NCI-H82 treated with DMSO at 0.1 percent for 48 hours (cell line): ENCODE data around the gene ATP1B1.
"Not testable (repeated sequence)": the region's sequence is repeated elsewhere in the genome, so short reads cannot be mapped to it uniquely, and the experiment has no call there.

ENCODE experiments used
- DNase-seq: peaks from one replicate; lab custom pipeline; 2025; ENCODE audit not compliant: unreplicated experiment; lab: John Stamatoyannopoulos, UW

The ATP1B1 gene

GRCh38 chr1:169113613-169114119 lies 7.2 kb downstream of the ATP1B1 start:
- DNase-seq = no peak

GRCh38 chr1:169115891-169116585 lies 9.5 kb downstream of the ATP1B1 start:
- no peak for DNase-seq

DNA sequence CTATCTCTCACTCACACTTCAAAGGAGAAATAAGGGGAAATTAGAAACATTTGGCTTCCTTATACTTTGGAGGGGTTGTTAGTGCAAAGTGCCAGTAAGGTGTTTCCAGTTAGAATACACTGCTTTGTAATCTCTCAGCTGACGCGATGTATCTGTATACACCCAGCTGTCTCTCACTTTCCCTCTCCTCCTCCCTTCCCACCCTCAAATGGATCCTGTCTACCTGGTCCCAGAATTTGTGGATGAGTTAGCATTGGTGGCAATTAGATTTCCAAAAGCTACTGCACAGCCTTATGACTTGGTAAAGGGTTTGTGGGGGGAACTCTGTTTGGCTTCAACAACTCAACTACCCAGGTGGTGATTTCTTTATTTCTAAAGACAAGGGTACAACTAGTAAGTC lies 10.5 kb downstream of the ATP1B1 start:
- no peak for DNase-seq

DNA sequence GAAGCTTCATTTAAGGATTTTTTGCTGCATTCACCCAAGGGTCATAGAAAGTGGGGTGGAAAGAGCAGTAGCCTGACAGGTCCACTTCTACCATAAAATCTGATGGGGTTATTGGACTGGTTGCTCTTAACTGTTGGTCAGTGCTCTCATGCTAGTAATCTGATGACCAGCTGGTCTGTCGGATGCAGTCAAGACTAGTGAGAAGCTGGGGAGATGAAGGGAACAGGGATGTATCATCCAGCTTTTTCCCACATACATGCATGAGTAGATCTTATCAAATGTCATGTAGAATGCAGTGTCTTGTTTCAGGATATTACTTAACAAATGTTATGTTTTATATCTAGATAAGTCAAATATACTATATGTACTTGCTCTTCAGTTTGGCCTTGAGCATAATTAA lies 11.1 kb downstream of the ATP1B1 start:
- no peak for DNase-seq

GRCh38 chr1:169118227-169118626 lies 11.7 kb downstream of the ATP1B1 start:
- no peak for DNase-seq

- DNase-seq = no peak
These were observed 12.9 kb downstream of the ATP1B1 start for GRCh38 chr1:169119405-169119804.

DNA sequence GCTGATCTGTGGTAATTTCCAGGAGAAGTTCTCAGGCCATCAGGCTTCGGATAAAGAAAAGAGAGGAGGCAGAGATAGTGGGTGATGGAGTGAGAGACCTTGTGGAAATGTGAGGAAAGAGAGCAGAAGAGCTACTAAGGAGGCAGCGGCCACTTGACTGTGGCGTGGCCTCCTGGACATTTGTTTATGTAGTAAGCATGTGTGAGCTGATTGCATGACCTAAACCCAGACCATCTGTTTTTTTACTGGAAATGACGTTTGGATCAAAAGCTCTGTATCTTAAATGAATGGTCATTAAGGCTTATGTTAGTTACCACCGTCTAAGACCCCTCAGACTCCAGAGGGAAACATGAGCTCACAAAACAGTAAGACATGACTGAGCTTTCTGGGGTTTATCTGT lies 13.6 kb downstream of the ATP1B1 start:
- DNase-seq = no peak

DNA sequence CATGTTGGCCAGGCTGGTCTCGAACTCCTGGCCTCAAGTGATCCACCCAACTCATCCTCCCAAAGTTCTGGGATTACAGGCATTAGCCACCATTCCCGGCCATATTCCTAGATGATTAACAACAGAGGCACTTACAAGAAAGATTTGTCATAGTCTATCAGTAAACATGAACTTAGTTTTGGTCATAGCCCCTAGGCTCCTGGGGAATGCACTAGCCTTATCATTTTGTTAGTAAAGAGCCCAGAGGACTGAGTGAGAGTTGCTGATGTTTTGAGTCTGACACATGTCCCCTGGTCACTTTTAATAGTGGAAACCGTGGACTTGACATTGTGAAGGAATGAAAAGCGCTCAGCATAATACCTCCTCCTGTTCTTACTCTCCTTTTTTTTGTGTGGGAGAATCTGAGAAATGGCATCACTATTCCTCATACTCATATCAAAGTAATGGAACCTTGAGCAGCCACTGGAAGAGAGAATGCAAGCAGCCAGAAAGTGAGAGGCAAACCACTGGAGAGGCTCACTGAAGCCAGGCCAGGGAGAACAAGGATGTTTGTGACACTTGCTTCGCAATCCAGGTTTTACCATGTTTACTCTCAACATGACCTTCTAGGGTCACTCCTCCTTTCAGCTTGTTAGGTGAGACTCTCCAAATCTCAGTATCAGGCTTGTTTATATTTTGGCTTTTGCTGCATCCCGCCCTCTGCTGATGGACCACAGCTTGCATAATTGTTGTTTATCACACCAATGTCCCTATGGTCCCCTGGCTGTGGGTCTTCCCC lies 14.8 kb downstream of the ATP1B1 start:
- DNase-seq = no peak

DNA sequence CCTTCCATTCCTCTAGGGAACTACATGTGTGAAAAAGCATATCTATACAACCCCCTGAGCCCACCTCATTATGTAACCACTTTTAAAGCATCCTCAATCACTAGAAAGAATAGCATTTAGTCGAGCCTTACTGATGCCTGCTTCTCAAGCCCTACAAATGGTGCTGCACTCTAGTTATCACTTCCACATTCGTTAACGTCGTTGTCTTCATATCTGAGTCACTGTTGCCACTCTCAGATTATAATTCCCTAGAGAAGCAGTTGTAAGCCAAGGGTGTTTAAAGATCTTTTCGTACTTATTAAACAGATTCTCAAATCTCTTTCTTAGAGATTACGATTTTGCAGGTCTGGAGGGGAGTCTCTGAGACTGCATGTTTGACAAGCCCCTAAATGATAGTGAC lies 16.5 kb downstream of the ATP1B1 start:
- DNase-seq = no peak

GRCh38 chr1:169124459-169124858 lies 18.0 kb downstream of the ATP1B1 start:
- no peak for DNase-seq

- DNase-seq = not testable (repeated sequence)
These were observed 19.1 kb downstream of the ATP1B1 start for GRCh38 chr1:169125597-169125996.

GRCh38 chr1:169126335-169126734 lies 19.8 kb downstream of the ATP1B1 start:
- no peak for DNase-seq

GRCh38 chr1:169127305-169127704 lies 20.8 kb downstream of the ATP1B1 start:
- DNase-seq = no peak

DNA sequence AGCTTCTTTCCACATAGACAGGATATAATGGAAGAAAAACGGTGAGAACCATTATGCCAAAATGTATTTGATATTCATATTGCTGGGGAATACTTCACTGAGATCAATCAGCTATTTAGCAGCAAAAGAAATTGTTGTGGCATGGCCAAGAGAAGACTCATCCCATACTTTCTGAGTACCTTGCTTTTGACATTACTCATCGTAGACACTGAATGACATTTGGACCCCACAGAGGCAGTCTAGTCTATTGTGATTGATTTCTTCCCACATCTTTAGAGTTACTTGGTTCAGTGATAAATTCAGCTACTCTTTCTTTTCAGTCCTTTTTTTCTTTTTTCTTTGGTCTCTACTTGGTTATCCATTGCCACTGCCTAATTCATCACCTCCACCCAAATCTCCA lies 22.1 kb downstream of the ATP1B1 start:
- no peak for DNase-seq

DNA sequence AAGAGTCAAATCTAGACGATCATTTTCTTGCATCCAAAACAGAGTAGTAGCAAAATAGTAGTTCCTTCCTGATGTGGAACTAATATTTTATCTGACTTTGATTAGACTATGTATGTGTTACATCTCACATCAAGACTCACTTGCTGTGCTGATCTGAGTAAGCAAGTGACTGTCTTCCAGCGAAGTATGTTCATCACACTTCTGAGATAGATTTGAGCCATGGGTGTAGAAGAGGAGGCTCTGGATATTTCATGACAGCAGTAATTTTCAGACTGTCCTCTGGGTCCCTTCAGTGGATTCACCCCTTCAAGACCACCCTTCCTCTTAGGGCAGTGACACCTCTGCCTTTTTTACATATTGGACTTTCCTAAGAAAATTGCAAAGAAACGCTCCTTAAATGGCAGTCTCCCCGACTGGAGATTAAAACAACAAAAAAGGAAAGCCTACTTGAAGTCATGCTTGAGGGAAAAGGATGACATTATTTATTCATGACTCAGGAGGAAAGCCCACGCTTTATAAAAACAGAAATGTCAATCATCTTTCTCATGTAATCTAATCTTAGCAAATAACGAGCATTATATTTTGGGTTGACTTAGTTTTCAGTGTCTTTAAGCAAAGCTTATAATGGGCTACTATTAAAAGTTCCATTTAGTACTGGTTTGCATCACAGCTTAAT lies 22.8 kb downstream of the ATP1B1 start:
- DNase-seq = no peak

DNA sequence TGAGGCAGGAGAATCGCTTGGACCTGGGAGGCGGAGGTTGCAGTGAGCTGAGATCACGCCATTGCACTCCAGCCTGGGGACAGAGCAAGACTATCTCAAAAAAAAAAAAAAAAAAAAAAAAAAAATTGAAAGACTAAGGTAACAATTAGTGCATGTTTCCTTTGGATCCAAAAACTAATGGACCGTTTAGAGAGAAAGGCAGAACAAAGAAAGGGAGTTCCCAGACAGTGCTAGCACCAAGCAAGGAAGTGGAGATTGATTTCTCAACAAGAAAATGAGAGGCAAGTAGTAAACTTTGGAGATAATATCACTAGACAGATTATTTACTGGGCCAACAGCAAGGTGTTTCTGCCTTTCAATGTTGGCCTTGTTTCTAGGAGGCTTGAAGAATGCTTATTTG lies 24.2 kb downstream of the ATP1B1 start:
- no peak for DNase-seq

GRCh38 chr1:169132512-169133227 lies 26.2 kb downstream of the ATP1B1 start:
- DNase-seq = no peak

- no peak for DNase-seq
These were observed 26.7 kb downstream of the ATP1B1 start for GRCh38 chr1:169133228-169133576.

GRCh38 chr1:169133801-169134502 lies 27.5 kb downstream of the ATP1B1 start:
- DNase-seq = no peak

DNA sequence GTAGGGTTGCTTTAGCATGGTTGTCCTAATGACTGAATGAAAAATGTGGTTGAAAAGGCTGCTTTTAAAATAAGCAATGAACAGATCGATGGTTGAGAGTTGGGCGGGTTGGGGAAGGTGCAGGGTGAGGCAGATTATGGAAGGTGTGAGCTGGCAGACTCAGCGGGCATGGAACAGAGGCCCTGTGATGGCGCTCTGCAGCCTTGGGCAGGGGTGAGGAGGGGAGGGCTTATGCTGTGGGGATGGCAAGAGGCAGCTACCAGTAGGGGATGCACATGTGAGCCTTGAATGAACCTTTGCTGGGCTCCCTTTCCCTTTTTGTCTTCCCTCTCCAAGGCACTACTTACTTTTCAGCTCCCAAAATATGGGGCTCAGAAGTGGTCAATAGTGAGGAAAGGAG lies 30.9 kb downstream of the ATP1B1 start:
- DNase-seq = no peak
